Keratinocyte (primary cell): ENCODE data around the gene ARSB.

Source experiments
- CTCF ChIP-seq, 3 experiments: IDR thresholded peaks in 1 of 3; conservative IDR thresholded peaks in 1 of 3; optimal IDR thresholded peaks in 1 of 3; 2 replicates in 2 of 3; 3 replicates in 1 of 3; pipeline versions ENCODE3 to v1.5.1; 2011; ENCODE audit warnings: low read length in 3 of 3, mild to moderate bottlenecking in 3 of 3, moderate library complexity in 2 of 3, control low read depth in 1 of 3, inconsistent platforms in 1 of 3; ENCODE audit not compliant: insufficient read depth in 2 of 3; ENCODE audit errors: extremely low read depth in 1 of 3
- EZH2 ChIP-seq: IDR thresholded peaks from one replicate; pipeline ENCODE4 v1.6.1; 2012; ENCODE audit warnings: inconsistent platforms, mild to moderate bottlenecking, low read length, moderate library complexity

DNA sequence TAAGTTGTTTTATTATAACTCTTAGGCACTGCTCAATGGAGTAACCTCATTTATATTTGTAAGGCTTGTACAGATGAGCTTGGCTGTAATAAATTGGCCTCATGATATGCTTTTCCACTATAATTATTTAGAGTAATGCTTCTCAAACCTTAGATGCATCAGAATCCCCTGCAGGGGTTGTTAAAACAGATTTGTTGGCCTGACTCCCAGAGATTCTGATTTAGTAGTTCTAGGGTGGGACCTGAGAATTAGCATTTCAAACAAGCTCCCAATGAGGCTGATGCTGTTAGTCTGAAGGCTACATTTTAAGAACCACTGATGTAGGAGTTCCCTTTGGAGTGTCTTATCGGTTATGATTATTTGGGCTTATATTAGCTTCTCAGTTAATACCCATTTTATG, 38.2 kb upstream of the ARSB start:
- no peak for TF ChIP-seq CTCF (optimal IDR thresholded peaks at IDR 0.05 in 1 of 3, IDR thresholded peaks at IDR 0.05 in 1 of 3, conservative IDR thresholded peaks at IDR 0.05 in 1 of 3; ENCODE audit: extremely low read depth in 1 of 3, insufficient read depth in 2 of 3, low read length in 3 of 3)
- TF ChIP-seq EZH2 = no peak
